PC-9 (cell line): Measurements from ENCODE around the gene CDC42BPB. TPM values are rescaled to one million over a fixed set of nuclear protein-coding genes. Genes with fewer than 3 reads are reported as not detected.
A peak's percentile ranks its signal among the peaks of the same experiment; 100 is the strongest.

Experiments
- BruUV-seq: library from RNA; stranded (reverse); fragments of 400-500 nt; replicated peaks from 2 replicates; lab custom pipeline; 2021; lab: Mats Ljungman, UMichigan
- CTCF ChIA-PET: fragments of 300-600 bp; sonication (Branson Sonifier 250); formaldehyde crosslinking; loops from one replicate; lab custom pipeline; 2022; ENCODE audit warnings: antibody characterized with exemption; lab: Charles Lee
- POLR2A ChIA-PET: fragments of 300-600 bp; sonication (Branson Sonifier 250); formaldehyde crosslinking; loops from one replicate; lab custom pipeline; 2022; ENCODE audit warnings: antibody characterized with exemption; ENCODE audit not compliant: unreplicated experiment; lab: Charles Lee
- DNase-seq, 2 experiments: peaks; one replicate each; pipeline versions ENCODE4 v3.0.0 to v3.0.0-alpha.2; 2015 to 2022; ENCODE audit warnings: mixed read lengths in 1 of 2
- H2AFZ ChIP-seq: fragments of 200-600 bp; sonication (generic); 2 replicates; pipeline ENCODE4 v1.8.1; 2017; ENCODE audit warnings: antibody characterized with exemption
- H3F3A ChIP-seq: fragments of 200-600 bp; sonication (generic); 2 replicates; pipeline ENCODE4 v1.8.1; 2017; ENCODE audit warnings: antibody characterized with exemption, mild to moderate bottlenecking, low read depth; ENCODE audit not compliant: insufficient read depth
- H3K27ac ChIP-seq: fragments of 200-600 bp; sonication (generic); 2 replicates; pipeline ENCODE4 v1.6.1; 2016; ENCODE audit warnings: mixed run types
- H3K27me3 ChIP-seq: fragments of 200-600 bp; sonication (generic); 2 replicates; pipeline ENCODE4 v1.6.1; 2016; ENCODE audit warnings: low read depth, mixed run types; ENCODE audit not compliant: insufficient read depth
- H3K36me3 ChIP-seq: fragments of 200-600 bp; sonication (generic); 2 replicates; pipeline ENCODE4 v1.6.1; 2016; ENCODE audit warnings: low read depth, mixed run types
- H3K4me1 ChIP-seq: fragments of 200-600 bp; sonication (generic); replicated peaks from 2 replicates; pipeline ENCODE4 v1.6.1; 2016; ENCODE audit warnings: mixed run types; ENCODE audit not compliant: insufficient read depth
- H3K4me2 ChIP-seq: fragments of 200-600 bp; sonication (generic); 2 replicates; pipeline ENCODE4 v1.6.1; 2017; ENCODE audit warnings: mixed run types
- H3K4me3 ChIP-seq: fragments of 200-600 bp; sonication (generic); 2 replicates; pipeline ENCODE4 v1.6.1; 2016; ENCODE audit warnings: mixed run types
- H3K79me2 ChIP-seq: fragments of 200-600 bp; sonication (generic); 2 replicates; pipeline ENCODE4 v1.6.1; 2017; ENCODE audit warnings: low read depth, mixed run types
- H3K9me2 ChIP-seq: fragments of 200-600 bp; sonication (generic); 2 replicates; pipeline ENCODE4 v1.8.1; 2017; ENCODE audit warnings: mild to moderate bottlenecking; ENCODE audit not compliant: insufficient read depth
- H3K9me3 ChIP-seq: fragments of 200-600 bp; sonication (generic); 2 replicates; pipeline ENCODE4 v1.8.1; 2016; ENCODE audit warnings: low read depth; ENCODE audit not compliant: insufficient read depth
- H4K20me1 ChIP-seq: fragments of 200-600 bp; sonication (generic); 2 replicates; pipeline ENCODE4 v1.8.1; 2017; ENCODE audit not compliant: insufficient read depth
- CTCF ChIP-seq: fragments of 200-600 bp; sonication (generic); conservative IDR thresholded peaks from 2 replicates; pipeline ENCODE4 v1.6.1; 2017; ENCODE audit warnings: mixed run types, antibody characterized with exemption, mild to moderate bottlenecking, moderate library complexity
- EZH2 ChIP-seq: fragments of 200-600 bp; sonication (generic); IDR thresholded peaks from 2 replicates; pipeline ENCODE4 v1.8.0; 2017; ENCODE audit warnings: antibody characterized with exemption, low read depth
- intact Hi-C: fragments of 100-400 bp; cut with micrococcal nuclease; formaldehyde crosslinking; loops from one replicate; pipeline ENCODE4 v1.10.0; 2022; ENCODE audit not compliant: unreplicated experiment
- total RNA-seq: library from RNA; stranded (reverse); gene quantifications from 2 replicates; pipeline ENCODE4 v1.2.3, GENCODE V29; 2021

Gene CDC42BPB
- total RNA-seq, 1 experiment from 2014 or later: 203 TPM

GRCh38 chr14:102994689-102995088 lies 62.7 kb downstream of the CDC42BPB start:
- no peaks in the 10 kb centered on the region for H3K27me3 ChIP-seq
- no peak overlapping the region for H3K4me3 ChIP-seq
- peaks cover 57% of the 10 kb centered on the region for H3F3A ChIP-seq
- no peak for DNase-seq
- peaks cover 53% of the 10 kb centered on the region for H3K79me2 ChIP-seq
- no peaks in the 10 kb centered on the region for H3K9me3 ChIP-seq
- H3K4me2 ChIP-seq: peak overlapping the region; percentile 59
- intact Hi-C loops: no loop called here
- H3K36me3 ChIP-seq: peaks cover 48% of the 10 kb centered on the region
- H3K27ac ChIP-seq: peak overlapping the region; percentile 80
- peaks cover 32% of the 10 kb centered on the region for H3K4me1 ChIP-seq
- CTCF ChIA-PET: interaction anchor here (0.7 kb wide), 1 partner anchor 224 kb away, joined by 5 read pairs; no protein-coding TSS in a partner anchor
- BruUV-seq: no TSS peak
- POLR2A ChIA-PET: interaction anchor here (0.6 kb wide), 1 partner anchor 10 kb away, joined by 7 read pairs; no protein-coding TSS in a partner anchor
- TF ChIP-seq EZH2 (no peak), CTCF (no peak)
- no peaks in the 10 kb centered on the region for H3K9me2 ChIP-seq
- no peak overlapping the region for H2AFZ ChIP-seq
- no peaks in the 10 kb centered on the region for H4K20me1 ChIP-seq

GRCh38 chr14:102993523-102993922 lies 63.8 kb downstream of the CDC42BPB start:
- Histone ChIP-seq H3K4me1 (peaks cover 32% of the 10 kb centered on the region), H3K36me3 (peaks cover 52% of the 10 kb centered on the region), H3K4me2 (peak overlapping the region; percentile 59), H3K4me3 (peak overlapping the region; percentile 0; the same call in 1 of the 2 replicates), H3K27me3 (no peaks in the 10 kb centered on the region), H3F3A (peaks cover 66% of the 10 kb centered on the region), H3K79me2 (peaks cover 60% of the 10 kb centered on the region), H2AFZ (no peak overlapping the region), H3K9me3 (peaks cover 2% of the 10 kb centered on the region), H4K20me1 (no peaks in the 10 kb centered on the region), H3K9me2 (no peaks in the 10 kb centered on the region), H3K27ac (peak overlapping the region; percentile 80)
- ChIA-PET CTCF (interaction anchor here (0.5 to 0.9 kb wide), 2 partner anchors 63 to 280 kb away, joined by 3 to 7 read pairs; no protein-coding TSS in a partner anchor), POLR2A (interaction anchor here (0.6 to 0.7 kb wide), 4 partner anchors 22 to 1516 kb away, joined by 3 to 4 read pairs (median 3); no protein-coding TSS in a partner anchor)
- no TSS peak for BruUV-seq
- TF ChIP-seq CTCF (no peak), EZH2 (no peak)
- intact Hi-C loops: loop anchor here (1.0 kb wide), 3 partner anchors 18 to 74 kb away; partner anchors contain the start of gene CDC42BPB
- peak; percentile 80 to 100 for DNase-seq

GRCh38 chr14:102991376-102991775 lies 66.0 kb downstream of the CDC42BPB start:
- H3K4me2 ChIP-seq: no peak overlapping the region
- peaks cover 67% of the 10 kb centered on the region for H3K79me2 ChIP-seq
- ChIA-PET CTCF (no interaction called here), POLR2A (no interaction called here)
- H3K27me3 ChIP-seq: no peaks in the 10 kb centered on the region
- H3K27ac ChIP-seq: no peak overlapping the region
- peaks cover 11% of the 10 kb centered on the region for H3K9me3 ChIP-seq
- peaks cover 66% of the 10 kb centered on the region for H3F3A ChIP-seq
- intact Hi-C loops: no loop called here
- TF ChIP-seq CTCF (no peak), EZH2 (no peak)
- peaks cover 51% of the 10 kb centered on the region for H3K36me3 ChIP-seq
- H2AFZ ChIP-seq: no peak overlapping the region
- no peak for DNase-seq
- BruUV-seq: no TSS peak
- H4K20me1 ChIP-seq: no peaks in the 10 kb centered on the region
- H3K4me1 ChIP-seq: peaks cover 32% of the 10 kb centered on the region
- H3K9me2 ChIP-seq: no peaks in the 10 kb centered on the region
- no peak overlapping the region for H3K4me3 ChIP-seq
